Mesendoderm (in vitro differentiated cells): ENCODE data around the gene LDAH.

Experiments used
- DNase-seq: peaks from one replicate; pipeline ENCODE4 v3.0.0; 2013
- H2AK5ac ChIP-seq: 2 replicates; pipeline ENCODE4 v1.6.1; 2013; ENCODE audit warnings: low read length, inconsistent platforms
- H2BK120ac ChIP-seq: 2 replicates; pipeline ENCODE4 v1.6.1; 2013; ENCODE audit warnings: low read depth, mild to moderate bottlenecking, low read length, moderate library complexity, mixed read lengths
- H2BK15ac ChIP-seq: replicated peaks from 2 replicates; pipeline ENCODE4 v1.6.1; 2013; ENCODE audit warnings: low read depth, mild to moderate bottlenecking, moderate library complexity
- H2BK5ac ChIP-seq: 2 replicates; pipeline ENCODE4 v1.6.1; 2013; ENCODE audit warnings: low read length, inconsistent platforms
- H3K18ac ChIP-seq: 2 replicates; pipeline ENCODE4 v1.6.1; 2013; ENCODE audit warnings: mild to moderate bottlenecking, low read length, mixed read lengths
- H3K23ac ChIP-seq: one replicate; pipeline ENCODE4 v1.6.1; 2013; ENCODE audit warnings: low read length
- H3K27ac ChIP-seq: 2 replicates; pipeline ENCODE4 v1.5.1; 2013; ENCODE audit warnings: low read depth, mild to moderate bottlenecking, inconsistent platforms, low read length, moderate library complexity
- H3K27me3 ChIP-seq: 2 replicates; pipeline ENCODE4 v1.6.1; 2013; ENCODE audit warnings: low read length, control low read depth, mild to moderate bottlenecking, inconsistent platforms; ENCODE audit not compliant: insufficient read depth, poor library complexity
- H3K36me3 ChIP-seq: 2 replicates; pipeline ENCODE4 v1.6.1; 2013; ENCODE audit warnings: low read length, inconsistent platforms; ENCODE audit not compliant: control insufficient read depth, insufficient read depth
- H3K4ac ChIP-seq: one replicate; pipeline ENCODE4 v1.6.1; 2013; ENCODE audit warnings: low read depth, mild to moderate bottlenecking, low read length, moderate library complexity
- H3K4me1 ChIP-seq: 2 replicates; pipeline ENCODE4 v1.6.1; 2013; ENCODE audit warnings: low read depth, low read length, inconsistent platforms; ENCODE audit not compliant: control insufficient read depth
- H3K4me2 ChIP-seq: 2 replicates; pipeline ENCODE4 v1.6.1; 2013; ENCODE audit warnings: low read length
- H3K4me3 ChIP-seq: 2 replicates; pipeline ENCODE4 v1.5.1; 2013; ENCODE audit warnings: mild to moderate bottlenecking, low read length
- H3K56ac ChIP-seq: one replicate; pipeline ENCODE4 v1.6.1; 2013; ENCODE audit warnings: low read length
- H3K79me1 ChIP-seq: 2 replicates; pipeline ENCODE4 v1.6.1; 2013; ENCODE audit warnings: low read length, inconsistent platforms
- H3K79me2 ChIP-seq: 2 replicates; pipeline ENCODE4 v1.6.1; 2013; ENCODE audit warnings: mild to moderate bottlenecking, low read length; ENCODE audit not compliant: control insufficient read depth, insufficient read depth
- H3K9ac ChIP-seq: 2 replicates; pipeline ENCODE4 v1.6.1; 2013; ENCODE audit warnings: low read length, inconsistent platforms
- H4K5ac ChIP-seq: one replicate; pipeline ENCODE4 v1.6.1; 2013; ENCODE audit warnings: low read length
- H4K8ac ChIP-seq: one replicate; pipeline ENCODE4 v1.6.1; 2013; ENCODE audit warnings: low read depth, mild to moderate bottlenecking, control low read depth, low read length, moderate library complexity
- WGBS: extraction: QIAGEN DNeasy Blood & Tissue Kit; methylation state at CpG from one replicate; pipeline ENCODE4 v1.1.7; 2013; ENCODE audit warnings: low lambda C conversion rate, missing lambda C conversion rate; ENCODE audit not compliant: insufficient coverage; ENCODE audit errors: extremely low coverage; 5-methylcytosine and 5-hydroxymethylcytosine counted together

Gene LDAH

DNA sequence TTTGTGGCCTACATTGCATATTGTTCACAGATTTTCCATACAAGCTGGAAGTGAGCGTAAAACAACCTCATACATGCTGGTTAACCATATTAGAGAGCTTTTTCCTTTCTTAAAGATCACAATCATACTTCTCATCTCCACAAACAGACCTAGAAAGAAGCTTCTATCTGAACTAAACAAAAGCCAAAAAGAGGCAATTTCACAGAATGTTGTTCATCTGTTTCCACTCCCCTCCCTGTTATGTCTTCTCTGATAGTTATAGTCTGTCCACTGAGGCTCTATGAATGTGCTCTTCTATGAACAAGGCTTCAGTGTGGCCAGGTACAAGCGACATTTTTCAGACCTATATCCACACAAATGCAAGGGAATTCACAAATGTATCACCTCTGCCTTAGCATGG, 63.4 kb downstream of the LDAH start:
- DNase-seq = no peak
- Histone ChIP-seq H3K9ac (no peak overlapping the region), H3K79me2 (no peaks in the 10 kb centered on the region), H3K18ac (no peak overlapping the region), H3K79me1 (no peaks in the 10 kb centered on the region), H3K4me1 (no peaks in the 10 kb centered on the region), H3K27me3 (no peaks in the 10 kb centered on the region), H3K4me2 (no peak overlapping the region), H2AK5ac (no peak overlapping the region), H2BK5ac (no peak overlapping the region), H3K36me3 (no peaks in the 10 kb centered on the region), H3K4me3 (no peak overlapping the region), H2BK120ac (no peak overlapping the region), H3K23ac (no peak overlapping the region), H3K56ac (no peak overlapping the region), H3K4ac (no peak overlapping the region), H4K5ac (no peak overlapping the region), H3K27ac (no peak overlapping the region), H2BK15ac (no peak overlapping the region), H4K8ac (no peak overlapping the region)
- WGBS = no CpG with 5 or more reads among the region's 2 CpGs

DNA sequence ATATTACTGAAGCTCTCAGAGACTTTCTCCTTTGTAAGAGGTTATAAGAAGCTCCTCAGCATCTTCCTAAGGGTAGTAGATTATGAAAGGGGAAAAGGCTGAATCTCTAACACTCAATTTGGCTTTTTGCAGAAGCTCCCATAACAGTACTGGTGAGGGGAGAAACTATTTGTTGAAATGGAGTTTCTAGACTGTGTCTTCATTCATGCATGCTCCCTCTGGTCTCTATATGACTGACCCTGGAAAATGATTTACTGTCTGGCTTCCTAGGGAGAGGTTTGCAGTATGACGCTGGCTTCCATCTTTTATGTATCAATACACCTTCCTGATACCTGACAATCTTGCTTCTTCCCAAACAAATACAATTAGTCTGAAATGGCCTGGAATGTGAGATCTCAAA, 63.9 kb downstream of the LDAH start:
- H2BK15ac ChIP-seq = no peak overlapping the region
- no peaks in the 10 kb centered on the region for H3K36me3 ChIP-seq
- H2BK5ac ChIP-seq = no peak overlapping the region

GRCh38 chr2:20757405-20758090, 65.4 kb downstream of the LDAH start:
- no peak overlapping the region for H3K56ac ChIP-seq
- no peak overlapping the region for H3K4me2 ChIP-seq
- no peaks in the 10 kb centered on the region for H3K4me1 ChIP-seq
- H3K4me3 ChIP-seq = no peak overlapping the region
- H3K79me2 ChIP-seq = no peaks in the 10 kb centered on the region
- H4K8ac ChIP-seq = no peak overlapping the region
- no peaks in the 10 kb centered on the region for H3K36me3 ChIP-seq
- no peaks in the 10 kb centered on the region for H3K27me3 ChIP-seq
- no peak overlapping the region for H3K27ac ChIP-seq
- no peak overlapping the region for H3K4ac ChIP-seq
- no peak overlapping the region for H3K23ac ChIP-seq
- no peak overlapping the region for H4K5ac ChIP-seq
- H3K9ac ChIP-seq = no peak overlapping the region
- WGBS = no CpG with 5 or more reads among the region's 1 CpG
- no peak overlapping the region for H2BK15ac ChIP-seq
- no peaks in the 10 kb centered on the region for H3K79me1 ChIP-seq
- no peak for DNase-seq
- no peak overlapping the region for H2BK120ac ChIP-seq
- H3K18ac ChIP-seq = no peak overlapping the region
- H2AK5ac ChIP-seq = no peak overlapping the region
- no peak overlapping the region for H2BK5ac ChIP-seq

More for the DNA sequence above, 63.9 kb downstream of the LDAH start:
- Histone ChIP-seq H4K8ac (no peak overlapping the region), H2BK120ac (no peak overlapping the region), H3K79me1 (no peaks in the 10 kb centered on the region), H2AK5ac (no peak overlapping the region), H3K27me3 (no peaks in the 10 kb centered on the region), H3K4me2 (no peak overlapping the region), H3K4ac (no peak overlapping the region), H3K56ac (no peak overlapping the region), H3K4me1 (no peaks in the 10 kb centered on the region), H3K4me3 (no peak overlapping the region), H3K23ac (no peak overlapping the region), H3K79me2 (no peaks in the 10 kb centered on the region), H3K18ac (no peak overlapping the region), H3K9ac (no peak overlapping the region), H4K5ac (no peak overlapping the region), H3K27ac (no peak overlapping the region)
- DNase-seq = no peak
- no CpG with 5 or more reads among the region's 1 CpG for WGBS

GRCh38 chr2:20755132-20755800, 67.6 kb downstream of the LDAH start:
- H2BK15ac ChIP-seq = no peak overlapping the region
- H3K9ac ChIP-seq = no peak overlapping the region
- no peak overlapping the region for H4K5ac ChIP-seq
- H3K79me1 ChIP-seq = no peaks in the 10 kb centered on the region
- no peak overlapping the region for H3K4me3 ChIP-seq
- H3K27ac ChIP-seq = no peak overlapping the region
- H3K79me2 ChIP-seq = no peaks in the 10 kb centered on the region
- H3K4me1 ChIP-seq = no peaks in the 10 kb centered on the region
- no peak overlapping the region for H3K4ac ChIP-seq
- no peak overlapping the region for H3K4me2 ChIP-seq
- H3K18ac ChIP-seq = no peak overlapping the region
- H3K56ac ChIP-seq = no peak overlapping the region
- H2AK5ac ChIP-seq = no peak overlapping the region
- no peak overlapping the region for H4K8ac ChIP-seq
- DNase-seq = no peak
- H2BK120ac ChIP-seq = no peak overlapping the region
- no peak overlapping the region for H2BK5ac ChIP-seq
- H3K27me3 ChIP-seq = no peaks in the 10 kb centered on the region
- H3K23ac ChIP-seq = no peak overlapping the region
- H3K36me3 ChIP-seq = no peaks in the 10 kb centered on the region

DNA sequence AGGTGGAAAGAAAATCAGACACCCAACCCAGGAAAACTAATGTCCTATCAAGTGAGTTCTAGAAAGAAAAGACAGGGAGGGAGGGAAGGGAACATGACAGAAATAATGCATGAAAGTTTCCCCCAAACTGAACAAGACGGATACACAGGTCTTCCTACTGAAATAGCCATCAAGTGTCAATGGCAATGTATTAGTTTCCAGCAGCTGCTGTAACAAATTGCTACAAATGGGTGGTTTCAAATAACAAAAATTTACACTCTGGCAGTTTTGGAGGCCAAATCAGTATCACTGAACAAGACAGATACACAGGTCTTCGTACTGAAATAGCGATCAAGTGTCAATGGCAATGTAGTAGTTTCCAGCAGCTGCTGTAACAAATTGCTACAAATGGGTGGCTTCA, 70.6 kb downstream of the LDAH start:
- Histone ChIP-seq H3K36me3 (no peaks in the 10 kb centered on the region), H2BK5ac (no peak overlapping the region), H4K8ac (no peak overlapping the region), H2BK15ac (no peak overlapping the region), H3K4me3 (no peak overlapping the region), H2AK5ac (no peak overlapping the region), H3K79me2 (no peaks in the 10 kb centered on the region), H3K23ac (no peak overlapping the region), H3K18ac (no peak overlapping the region), H4K5ac (no peak overlapping the region), H3K27ac (no peak overlapping the region), H3K27me3 (no peaks in the 10 kb centered on the region), H3K4me2 (no peak overlapping the region), H3K79me1 (no peaks in the 10 kb centered on the region), H3K9ac (no peak overlapping the region), H2BK120ac (no peak overlapping the region), H3K4me1 (no peaks in the 10 kb centered on the region), H3K4ac (no peak overlapping the region), H3K56ac (no peak overlapping the region)
- DNase-seq = no peak
- no CpG with 5 or more reads among the region's 3 CpGs for WGBS

DNA sequence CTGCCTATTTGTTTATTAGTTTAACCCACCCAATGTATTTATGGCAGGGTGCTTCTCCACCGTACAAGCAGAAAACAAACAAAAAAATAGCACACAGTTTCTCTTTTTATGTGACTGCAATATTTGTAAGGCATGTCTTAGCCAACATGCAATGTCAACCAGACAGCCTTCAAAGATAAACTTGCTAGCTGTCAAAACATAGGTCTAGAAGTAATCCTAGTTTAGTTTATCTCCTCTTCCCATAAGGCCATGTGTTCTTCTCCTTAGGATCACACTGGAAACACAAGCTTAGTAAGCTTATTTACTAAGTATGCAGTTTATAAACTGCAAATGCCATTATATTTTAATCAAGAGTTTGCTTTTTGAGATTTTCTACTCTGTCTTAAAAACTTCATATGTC, 75.6 kb downstream of the LDAH start:
- no peak overlapping the region for H2BK5ac ChIP-seq
- no peak overlapping the region for H3K9ac ChIP-seq
- H3K27ac ChIP-seq = no peak overlapping the region
- no peak overlapping the region for H3K23ac ChIP-seq
- H4K8ac ChIP-seq = no peak overlapping the region
- H3K56ac ChIP-seq = no peak overlapping the region
- H3K79me2 ChIP-seq = no peaks in the 10 kb centered on the region
- H3K79me1 ChIP-seq = no peaks in the 10 kb centered on the region
- H2AK5ac ChIP-seq = no peak overlapping the region
- H3K27me3 ChIP-seq = no peaks in the 10 kb centered on the region
- WGBS = no CpG with 5 or more reads among the region's 1 CpG
- no peak overlapping the region for H3K4me3 ChIP-seq
- DNase-seq = no peak
- no peaks in the 10 kb centered on the region for H3K36me3 ChIP-seq
- no peak overlapping the region for H3K4me2 ChIP-seq
- no peak overlapping the region for H2BK15ac ChIP-seq
- no peak overlapping the region for H3K18ac ChIP-seq
- H3K4me1 ChIP-seq = no peaks in the 10 kb centered on the region
- no peak overlapping the region for H4K5ac ChIP-seq
- H2BK120ac ChIP-seq = no peak overlapping the region
- H3K4ac ChIP-seq = no peak overlapping the region
